Dermis blood vessel endothelial cell (primary cell): ENCODE results near the gene B3GAT1. TPM values are rescaled to one million over a fixed set of nuclear protein-coding genes. Genes with fewer than 3 reads are reported as not detected.

Experiments used
- DNase-seq: peaks from one replicate; pipeline ENCODE4 v3.0.0; 2010
- total RNA-seq: library from RNA; depleted of rRNA; stranded (reverse); fragments of >200 nt; gene quantifications from 2 replicates; pipeline ENCODE4 v1.2.3, GENCODE V29; 2014

B3GAT1 gene
- total RNA-seq, 1 donor from 2014 or later, result not detected

- no peak for DNase-seq
Measured at GRCh38 chr11:134333312-134333711, 78.7 kb downstream of the B3GAT1 start.

GRCh38 chr11:134332782-134333181 is 79.3 kb downstream of the B3GAT1 start:
- no peak for DNase-seq

- DNase-seq, result no peak
Measured at GRCh38 chr11:134332189-134332631, 79.8 kb downstream of the B3GAT1 start.

GRCh38 chr11:134331354-134332188 is 80.5 kb downstream of the B3GAT1 start, which contains the start of gene GLB1L2:
GLB1L2 (plus strand) TSS chr11:134331988; CDS start chr11:134332062, 74 bp downstream.
- DNase-seq, result peak; percentile 58

- DNase-seq, result no peak
Measured at GRCh38 chr11:134330611-134331353, 81.3 kb downstream of the B3GAT1 start.

Other genes with a start within 250 kb of the B3GAT1 start
- 20.6 and 38.5 TPM in 2 replicates for gene NCAPD3, start 188.3 kb downstream of the B3GAT1 start, total RNA-seq
- gene VPS26B, start 187.6 kb downstream of the B3GAT1 start, total RNA-seq, result 40.7 and 42.0 TPM in 2 replicates
- gene THYN1, start 158.9 kb downstream of the B3GAT1 start, total RNA-seq, result 58.7 and 76.3 TPM in 2 replicates
- 24.5 and 27.2 TPM in 2 replicates for gene ACAD8, start 158.7 kb downstream of the B3GAT1 start, total RNA-seq
- gene GLB1L3, start 135.9 kb downstream of the B3GAT1 start, total RNA-seq, result not detected in 2 replicates
- 0.17 and 0.60 TPM in 2 replicates for gene GLB1L2, start 80.3 kb downstream of the B3GAT1 start, total RNA-seq